Breast epithelium (tissue), 4 donors: Measurements from ENCODE around the gene HNRNPA3. TPM values are rescaled to one million over a fixed set of nuclear protein-coding genes. Genes with fewer than 3 reads are reported as not detected.

Experiments used
- DNase-seq, 2 donors: peaks; one replicate each; pipeline ENCODE4 v3.0.0-alpha.2; 2019; ENCODE audit warnings: low spot score in 2 of 2
- H3K27ac ChIP-seq, 2 donors: fragments of 200-600 bp; sonication (generic) in 1 of 2; one replicate each; pipeline ENCODE4 v1.5.1; 2016 to 2019; ENCODE audit warnings: mild to moderate bottlenecking in 1 of 2
- H3K27me3 ChIP-seq, 2 donors: fragments of 200-600 bp; sonication (generic) in 1 of 2; one replicate each; pipeline versions ENCODE4 v1.5.1 to v1.6.0; 2017 to 2019; ENCODE audit warnings: control low read depth in 1 of 2, mild to moderate bottlenecking in 1 of 2
- H3K36me3 ChIP-seq: fragments of 200-600 bp; one replicate; pipeline ENCODE4 v1.5.1; 2019
- H3K4me1 ChIP-seq, 2 donors: fragments of 200-600 bp; sonication (generic); one replicate each; pipeline ENCODE4 v1.5.1; 2016 to 2019; ENCODE audit warnings: control low read depth in 1 of 2
- H3K4me3 ChIP-seq, 3 donors: fragments of 200-600 bp; sonication (generic); 1 replicate in 2 of 3; 2 replicates in 1 of 3; pipeline ENCODE4 v1.5.1; 2016 to 2019; ENCODE audit warnings: mild to moderate bottlenecking in 3 of 3, moderate library complexity in 2 of 3
- H3K9me3 ChIP-seq, 2 donors: fragments of 200-600 bp; sonication (generic) in 1 of 2; one replicate each; pipeline ENCODE4 v1.5.1; 2016 to 2019; ENCODE audit warnings: control low read depth in 1 of 2
- POLR2A ChIP-seq: fragments of 450-650 bp; IDR thresholded peaks from one replicate; pipeline ENCODE4 v1.6.1; 2016; ENCODE audit warnings: antibody characterized with exemption, mild to moderate bottlenecking, moderate library complexity
- POLR2AphosphoS5 ChIP-seq, 3 donors: sonication (generic); formaldehyde crosslinking; IDR thresholded peaks; one replicate each; pipeline ENCODE4 v1.6.1; 2017; ENCODE audit warnings: antibody characterized with exemption in 3 of 3
- intact Hi-C: fragments of 100-400 bp; cut with DNase I; formaldehyde crosslinking; loops from one replicate; pipeline ENCODE4 v1.15.1; 2023; ENCODE audit warnings: low total_unique reads
- total RNA-seq, 3 donors: library from RNA; depleted of rRNA; stranded (reverse); fragments of >200 nt; gene quantifications; one replicate each; pipeline ENCODE4 v1.1.0, GENCODE V29; 2016
- TF ChIP-seq, protein P1 (sequence below), 3 donors: fragments of 450-650 bp; IDR thresholded peaks; one replicate each; pipeline ENCODE4 v1.5.1; 2016 to 2017; ENCODE audit warnings: antibody characterized with exemption in 3 of 3, mild to moderate bottlenecking in 3 of 3, moderate library complexity in 3 of 3

HNRNPA3 gene
- total RNA-seq, 3 donors from 2014 or later: 60.6 to 100.0 (median 95.9) TPM

DNA sequence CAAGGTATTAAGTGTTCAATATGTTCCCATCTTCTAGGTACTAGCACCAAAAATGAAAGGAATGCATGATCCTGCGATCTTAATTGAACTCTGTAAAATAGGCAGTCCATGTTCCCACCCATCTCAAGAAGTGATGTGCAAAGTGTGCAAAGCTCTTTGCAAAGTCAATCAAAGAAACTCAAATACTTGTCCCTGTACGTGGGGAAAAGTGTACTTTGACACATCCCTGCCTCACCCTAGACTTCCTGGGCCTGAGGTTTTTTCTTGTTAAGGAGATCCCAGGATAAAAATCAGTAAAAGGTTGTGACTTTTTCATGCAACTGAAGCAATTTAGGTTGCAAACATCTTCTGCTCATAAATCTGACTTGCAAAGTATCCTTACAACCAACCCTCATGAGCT is 25.3 kb downstream of the HNRNPA3 start:
- DNase-seq: no peak
- H3K9me3 ChIP-seq: no peaks in the 10 kb centered on the region
- H3K36me3 ChIP-seq: no peaks in the 10 kb centered on the region
- intact Hi-C loops: no loop called here
- TF ChIP-seq, protein P1, sequence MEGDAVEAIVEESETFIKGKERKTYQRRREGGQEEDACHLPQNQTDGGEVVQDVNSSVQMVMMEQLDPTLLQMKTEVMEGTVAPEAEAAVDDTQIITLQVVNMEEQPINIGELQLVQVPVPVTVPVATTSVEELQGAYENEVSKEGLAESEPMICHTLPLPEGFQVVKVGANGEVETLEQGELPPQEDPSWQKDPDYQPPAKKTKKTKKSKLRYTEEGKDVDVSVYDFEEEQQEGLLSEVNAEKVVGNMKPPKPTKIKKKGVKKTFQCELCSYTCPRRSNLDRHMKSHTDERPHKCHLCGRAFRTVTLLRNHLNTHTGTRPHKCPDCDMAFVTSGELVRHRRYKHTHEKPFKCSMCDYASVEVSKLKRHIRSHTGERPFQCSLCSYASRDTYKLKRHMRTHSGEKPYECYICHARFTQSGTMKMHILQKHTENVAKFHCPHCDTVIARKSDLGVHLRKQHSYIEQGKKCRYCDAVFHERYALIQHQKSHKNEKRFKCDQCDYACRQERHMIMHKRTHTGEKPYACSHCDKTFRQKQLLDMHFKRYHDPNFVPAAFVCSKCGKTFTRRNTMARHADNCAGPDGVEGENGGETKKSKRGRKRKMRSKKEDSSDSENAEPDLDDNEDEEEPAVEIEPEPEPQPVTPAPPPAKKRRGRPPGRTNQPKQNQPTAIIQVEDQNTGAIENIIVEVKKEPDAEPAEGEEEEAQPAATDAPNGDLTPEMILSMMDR (IDR thresholded peaks at IDR 0.05): no peak
- TF ChIP-seq POLR2AphosphoS5 (IDR thresholded peaks at IDR 0.05): no peak
- TF ChIP-seq POLR2A: no peak
- no peaks in the 10 kb centered on the region for H3K27me3 ChIP-seq
- H3K4me1 ChIP-seq: peaks cover 7 to 24% of the 10 kb centered on the region in 2 donors
- peak overlapping the region; percentile 2 to 96 for H3K27ac ChIP-seq
- H3K4me3 ChIP-seq: no peak overlapping the region

DNA sequence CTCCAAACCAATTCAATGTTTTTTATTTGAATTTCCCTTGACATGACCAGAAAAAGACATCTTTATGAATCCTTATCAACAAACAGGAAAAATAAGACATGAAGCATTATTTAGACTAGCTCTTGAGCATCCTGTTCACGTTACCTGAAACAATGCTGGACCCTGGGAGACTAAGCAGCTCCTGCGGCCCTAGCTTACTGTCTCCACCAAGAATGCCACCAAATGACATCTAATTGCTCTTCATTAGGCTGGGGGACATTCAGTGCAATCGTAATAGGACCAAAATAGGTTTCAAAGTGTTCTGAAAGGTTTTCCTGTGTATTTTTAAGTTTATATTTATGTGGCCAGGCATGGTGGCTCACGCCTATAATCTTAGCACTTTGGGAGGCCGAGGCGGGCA is 26.5 kb downstream of the HNRNPA3 start:
- no peak for DNase-seq
- peak overlapping the region; percentile 94 to 96 for H3K27ac ChIP-seq
- intact Hi-C loops: no loop called here
- H3K4me1 ChIP-seq: peaks cover 14 to 31% of the 10 kb centered on the region in 2 donors
- no peaks in the 10 kb centered on the region for H3K27me3 ChIP-seq
- no peaks in the 10 kb centered on the region for H3K9me3 ChIP-seq
- TF ChIP-seq POLR2AphosphoS5 (IDR thresholded peaks at IDR 0.05) (no peak), POLR2A (no peak)
- TF ChIP-seq, protein P1 (IDR thresholded peaks at IDR 0.05): no peak
- no peaks in the 10 kb centered on the region for H3K36me3 ChIP-seq
- H3K4me3 ChIP-seq: no peak overlapping the region

DNA sequence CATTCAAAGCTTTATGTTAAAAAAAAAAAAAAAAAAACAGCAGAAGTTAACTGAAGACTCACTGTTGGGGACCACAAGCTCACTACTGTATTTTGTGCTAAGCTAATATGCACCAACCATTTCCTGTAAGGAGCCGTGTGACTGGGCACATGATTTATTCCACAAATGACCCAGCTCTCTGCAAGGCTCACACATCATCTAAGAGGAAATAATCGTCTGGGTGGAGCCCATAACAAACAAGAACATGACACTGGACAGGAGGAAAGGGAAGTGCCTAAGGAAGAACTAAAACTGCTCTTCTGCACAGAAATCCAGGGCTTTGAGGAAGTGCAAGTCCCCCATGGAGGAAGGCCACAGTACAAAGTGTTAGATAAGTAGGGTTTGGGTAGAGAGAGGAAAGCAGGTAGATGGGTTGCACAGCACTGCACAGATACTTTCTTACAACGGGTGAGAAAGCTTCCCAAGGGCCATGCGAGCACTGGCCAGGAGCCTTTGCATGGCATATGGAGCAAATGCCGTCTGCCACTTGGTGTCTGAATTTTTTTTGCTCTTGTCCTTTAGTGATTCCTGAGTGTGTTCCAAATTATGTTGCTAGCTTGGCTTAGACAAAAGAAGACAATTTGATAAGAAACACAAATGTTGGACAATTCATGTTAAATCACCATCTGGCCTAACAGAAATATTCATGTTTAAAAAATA is 27.5 kb downstream of the HNRNPA3 start:
- Histone ChIP-seq H3K27me3 (no peaks in the 10 kb centered on the region), H3K27ac (peak overlapping the region; percentile 94 to 96), H3K4me1 (peaks cover 14 to 32% of the 10 kb centered on the region in 2 donors), H3K36me3 (no peaks in the 10 kb centered on the region), H3K4me3 (peak overlapping the region in 1 of 3 donors; percentile 37), H3K9me3 (no peaks in the 10 kb centered on the region)
- DNase-seq: no peak
- TF ChIP-seq POLR2AphosphoS5 (IDR thresholded peaks at IDR 0.05) (peak in 1 of 3 donors; percentile 49), POLR2A (no peak)
- TF ChIP-seq, protein P1 (IDR thresholded peaks at IDR 0.05): no peak
- intact Hi-C loops: no loop called here

DNA sequence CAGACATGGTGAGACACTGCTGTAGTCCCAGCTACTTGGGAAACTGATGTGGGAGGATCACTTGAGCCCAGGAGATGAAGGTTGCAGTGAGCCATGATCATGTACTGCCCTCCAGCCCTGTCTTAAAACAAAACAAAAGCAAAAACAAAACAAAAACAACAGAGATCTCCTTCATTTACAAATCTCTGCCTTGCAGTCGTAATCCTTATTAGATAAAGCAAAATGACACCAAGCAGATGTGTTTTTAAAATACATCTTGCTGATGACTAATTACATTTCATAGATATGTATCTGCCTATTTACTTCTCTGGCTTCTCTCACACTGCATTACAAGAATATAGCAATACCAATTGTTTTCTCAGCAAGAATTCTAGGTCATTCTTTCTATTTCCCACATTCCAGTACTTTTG is 29.1 kb downstream of the HNRNPA3 start:
- Histone ChIP-seq H3K36me3 (no peaks in the 10 kb centered on the region), H3K27ac (peak overlapping the region; percentile 94 to 96), H3K4me3 (peak overlapping the region in 1 of 3 donors; percentile 32), H3K27me3 (no peaks in the 10 kb centered on the region), H3K4me1 (peaks cover 14 to 47% of the 10 kb centered on the region in 2 donors), H3K9me3 (no peaks in the 10 kb centered on the region)
- TF ChIP-seq POLR2A: no peak
- no peak for TF ChIP-seq POLR2AphosphoS5 (IDR thresholded peaks at IDR 0.05)
- TF ChIP-seq, protein P1 (IDR thresholded peaks at IDR 0.05): no peak
- intact Hi-C loops: no loop called here
- no peak for DNase-seq

DNA sequence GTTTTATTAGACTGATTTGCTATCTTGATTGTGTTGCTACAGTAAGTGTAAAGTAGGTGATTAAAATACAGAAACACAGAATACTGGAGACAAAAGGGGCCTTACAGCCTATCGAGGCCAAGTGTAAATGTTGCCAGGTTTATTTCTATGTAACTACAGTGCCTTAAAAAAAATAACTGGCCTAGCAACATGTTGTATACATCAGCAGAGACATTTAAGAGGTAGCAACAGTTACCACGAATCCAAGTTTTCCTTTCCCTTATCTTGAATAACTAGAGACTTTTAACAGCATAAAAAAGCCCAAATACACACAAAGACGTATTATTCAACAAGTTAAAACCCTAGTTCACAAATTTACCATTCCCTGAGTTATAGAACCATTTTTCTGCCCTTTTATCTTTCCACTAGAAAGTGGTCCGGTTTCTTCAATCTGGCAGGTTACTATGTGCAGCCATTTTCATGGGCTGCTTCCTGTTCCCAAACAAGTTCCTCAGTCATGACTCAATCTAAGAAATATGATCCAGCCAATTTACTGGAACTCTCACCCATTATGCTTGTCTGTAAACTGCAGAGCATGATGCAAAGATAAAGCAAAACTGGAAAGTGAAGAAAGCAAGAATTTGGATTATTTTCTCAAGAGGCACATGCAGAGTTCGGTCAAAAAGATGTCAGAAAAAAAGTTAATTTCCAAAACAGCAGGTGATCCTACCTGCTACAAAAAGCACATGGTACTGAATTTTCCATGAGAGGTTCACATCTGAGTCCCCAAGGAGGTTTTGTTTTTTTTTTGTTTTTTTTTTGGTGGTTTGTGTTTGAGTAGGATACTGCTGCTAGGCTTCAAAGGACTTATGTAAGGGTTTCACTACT is 29.8 kb downstream of the HNRNPA3 start:
- Histone ChIP-seq H3K4me3 (peak overlapping the region in 2 of 3 donors; percentile 7 to 32), H3K36me3 (no peaks in the 10 kb centered on the region), H3K9me3 (no peaks in the 10 kb centered on the region), H3K27me3 (no peaks in the 10 kb centered on the region), H3K4me1 (peaks cover 14 to 47% of the 10 kb centered on the region in 2 donors), H3K27ac (peak overlapping the region; percentile 94 to 96)
- TF ChIP-seq, protein P1 (IDR thresholded peaks at IDR 0.05): no peak
- TF ChIP-seq POLR2AphosphoS5 (IDR thresholded peaks at IDR 0.05): peak in 2 of 3 donors; percentile 54 to 74
- DNase-seq: no peak
- intact Hi-C loops: no loop called here
